H1 (cell line): Measurements from ENCODE around the gene ZNF184. TPM values are rescaled to one million over a fixed set of nuclear protein-coding genes. Genes with fewer than 3 reads are reported as not detected.
A peak's percentile ranks its signal among the peaks of the same experiment; 100 is the strongest.

Source experiments
- CTCF ChIA-PET: fragments of 300-600 bp; sonication (Branson Sonifier 250); formaldehyde crosslinking; loops from one replicate; lab custom pipeline; 2021; ENCODE audit not compliant: partially characterized antibody; lab: Charles Lee
- POLR2A ChIA-PET: fragments of 300-600 bp; sonication (Branson Sonifier 250); formaldehyde crosslinking; loops from one replicate; lab custom pipeline; 2021; ENCODE audit warnings: inconsistent platforms; ENCODE audit not compliant: partially characterized antibody; lab: Charles Lee
- DNase-seq, 2 experiments: peaks; one replicate each; pipeline versions ENCODE4 v3.0.0 to v3.0.0-alpha.2; 2010 to 2022; ENCODE audit warnings: low spot score in 2 of 2, low read depth in 1 of 2, mixed read lengths in 1 of 2
- FAIRE-seq: peaks from 2 replicates; lab custom pipeline; 2011; peaks lifted over from hg19 to GRCh38; lab: Jason Lieb, UNC
- H2AFZ ChIP-seq: 2 replicates; pipeline ENCODE4 v1.8.1; 2012; ENCODE audit warnings: low read length, inconsistent platforms
- H2AK5ac ChIP-seq: 2 replicates; pipeline ENCODE4 v1.6.1; 2013; ENCODE audit warnings: low read depth, low read length
- H2BK120ac ChIP-seq: replicated peaks from 2 replicates; pipeline ENCODE3; 2013; ENCODE audit warnings: low read depth, low read length, inconsistent platforms
- H2BK12ac ChIP-seq: 2 replicates; pipeline ENCODE4 v1.6.1; 2013; ENCODE audit warnings: low read depth, low read length
- H2BK15ac ChIP-seq: 2 replicates; pipeline ENCODE4 v1.6.1; 2013; ENCODE audit warnings: low read length
- H2BK20ac ChIP-seq: 2 replicates; pipeline ENCODE4 v1.6.1; 2013; ENCODE audit warnings: low read length
- H2BK5ac ChIP-seq: 2 replicates; pipeline ENCODE4 v1.6.1; 2013; ENCODE audit warnings: low read depth, low read length
- H3K14ac ChIP-seq: 2 replicates; pipeline ENCODE4 v1.6.1; 2013; ENCODE audit warnings: inconsistent platforms; ENCODE audit not compliant: insufficient read length
- H3K18ac ChIP-seq: 2 replicates; pipeline ENCODE4 v1.6.1; 2013; ENCODE audit warnings: low read length; ENCODE audit errors: extremely low read depth
- H3K23ac ChIP-seq: 2 replicates; pipeline ENCODE4 v1.6.1; 2013; ENCODE audit warnings: inconsistent platforms; ENCODE audit not compliant: insufficient read length
- H3K23me2 ChIP-seq: 2 replicates; pipeline ENCODE4 v1.6.1; 2013; ENCODE audit warnings: low read depth, low read length
- H3K27ac ChIP-seq: 2 replicates; pipeline ENCODE4 v1.6.1; 2011; ENCODE audit warnings: low read depth, low read length, inconsistent platforms
- H3K27me3 ChIP-seq, 4 experiments: replicated peaks in 1 of 4; 1 replicate in 1 of 4; 2 replicates in 3 of 4; pipeline versions ENCODE4 v1.6.1 to v1.8.1; 2011 to 2013; ENCODE audit warnings: low read length in 3 of 4, mild to moderate bottlenecking in 3 of 4, inconsistent platforms in 2 of 4, mixed read lengths in 2 of 4, moderate library complexity in 1 of 4; ENCODE audit not compliant: control insufficient read depth in 3 of 4, insufficient read depth in 3 of 4; ENCODE audit errors: extremely low read depth in 1 of 4
- H3K36me3 ChIP-seq, 4 experiments: 2 replicates each; pipeline versions ENCODE4 v1.6.1 to v1.8.1; 2011 to 2013; ENCODE audit warnings: mild to moderate bottlenecking in 4 of 4, low read length in 3 of 4, moderate library complexity in 2 of 4, control low read depth in 1 of 4, inconsistent platforms in 1 of 4; ENCODE audit not compliant: insufficient read depth in 4 of 4, control insufficient read depth in 2 of 4
- H3K4ac ChIP-seq: replicated peaks from 2 replicates; pipeline ENCODE3; 2013; ENCODE audit warnings: low read length, low read depth, mixed read lengths, inconsistent platforms; ENCODE audit not compliant: insufficient read length
- H3K4me1 ChIP-seq, 4 experiments: replicated peaks in 1 of 4; 1 replicate in 1 of 4; 2 replicates in 3 of 4; pipeline versions ENCODE4 v1.6.1 to v1.8.1; 2011 to 2013; ENCODE audit warnings: low read length in 3 of 4, inconsistent platforms in 2 of 4, mixed read lengths in 1 of 4; ENCODE audit not compliant: insufficient read depth in 4 of 4, control insufficient read depth in 3 of 4
- H3K4me2 ChIP-seq, 2 experiments: 2 replicates each; pipeline versions ENCODE4 v1.6.1 to v1.8.1; 2011 to 2013; ENCODE audit warnings: low read depth in 2 of 2, low read length in 2 of 2, control low read depth in 1 of 2, inconsistent platforms in 1 of 2, mild to moderate bottlenecking in 1 of 2; ENCODE audit not compliant: insufficient read depth in 1 of 2
- H3K4me3 ChIP-seq, 4 experiments: fragments of 200-600, 300-600 bp in 1 of 4; sonication (generic), shearing (Covaris generic), sonication (Bioruptor Twin) in 1 of 4; 2 replicates each; pipeline versions ENCODE4 v1.5.1 to v1.8.1; 2011 to 2016; ENCODE audit warnings: low read length in 4 of 4, low read depth in 3 of 4, control low read depth in 2 of 4, inconsistent platforms in 2 of 4, mild to moderate bottlenecking in 2 of 4, mixed read lengths in 1 of 4, moderate library complexity in 1 of 4; ENCODE audit not compliant: insufficient read depth in 2 of 4; ENCODE audit errors: extremely low read depth in 1 of 4
- H3K56ac ChIP-seq: replicated peaks from 2 replicates; pipeline ENCODE3; 2013; ENCODE audit warnings: low read depth, mild to moderate bottlenecking, mixed read lengths, low read length, inconsistent platforms; ENCODE audit not compliant: insufficient read length
- H3K79me1 ChIP-seq: 2 replicates; pipeline ENCODE4 v1.6.1; 2013; ENCODE audit warnings: low read depth, low read length, control low read depth
- H3K79me2 ChIP-seq, 2 experiments: 2 replicates each; pipeline versions ENCODE4 v1.6.1 to v1.8.1; 2012 to 2013; ENCODE audit warnings: low read length in 2 of 2, mild to moderate bottlenecking in 2 of 2, inconsistent platforms in 1 of 2; ENCODE audit not compliant: insufficient read depth in 2 of 2, control insufficient read depth in 1 of 2
- H3K9ac ChIP-seq, 4 experiments: replicated peaks in 1 of 4; 1 replicate in 1 of 4; 2 replicates in 3 of 4; pipeline versions ENCODE4 v1.6.1 to v1.8.1; 2011 to 2013; ENCODE audit warnings: low read depth in 3 of 4, low read length in 3 of 4, control low read depth in 2 of 4, mild to moderate bottlenecking in 2 of 4, moderate library complexity in 2 of 4, inconsistent platforms in 1 of 4; ENCODE audit errors: extremely low read depth in 1 of 4
- H3K9me3 ChIP-seq, 2 experiments: 2 replicates each; pipeline versions ENCODE4 v1.6.1 to v1.8.1; 2012 to 2013; ENCODE audit warnings: mild to moderate bottlenecking in 2 of 2, moderate library complexity in 2 of 2, control low read depth in 1 of 2, inconsistent platforms in 1 of 2, low read depth in 1 of 2, low read length in 1 of 2, mixed read lengths in 1 of 2; ENCODE audit not compliant: insufficient read depth in 2 of 2
- H4K20me1 ChIP-seq, 2 experiments: replicated peaks in 1 of 2; 2 replicates each; pipeline versions ENCODE3 to v1.8.1; 2011 to 2013; ENCODE audit warnings: inconsistent platforms in 2 of 2, low read length in 2 of 2, mild to moderate bottlenecking in 1 of 2; ENCODE audit not compliant: insufficient read depth in 2 of 2, control insufficient read depth in 1 of 2
- H4K5ac ChIP-seq: 2 replicates; pipeline ENCODE4 v1.6.1; 2013; ENCODE audit warnings: low read length, low read depth, mixed read lengths, inconsistent platforms; ENCODE audit not compliant: insufficient read length
- H4K8ac ChIP-seq: 2 replicates; pipeline ENCODE4 v1.8.0; 2013; ENCODE audit warnings: mild to moderate bottlenecking, moderate library complexity, low read length, inconsistent platforms; ENCODE audit not compliant: insufficient read depth; ENCODE audit errors: extremely low read depth
- H4K91ac ChIP-seq: replicated peaks from 2 replicates; pipeline ENCODE3; 2013; ENCODE audit warnings: low read length, mixed read lengths, inconsistent platforms; ENCODE audit not compliant: insufficient read length
- ASH2L ChIP-seq: fragments of 200-600, 300-600 bp; sonication (generic); IDR thresholded peaks from one replicate; pipeline ENCODE4 v1.7.1; 2017; ENCODE audit warnings: low read length
- CTBP2 ChIP-seq: IDR thresholded peaks from 2 replicates; pipeline ENCODE4 v1.7.0; 2011; ENCODE audit warnings: borderline replicate concordance, mild to moderate bottlenecking, moderate library complexity, mixed read lengths, low read length; ENCODE audit not compliant: insufficient read depth, insufficient read length
- HDAC2 ChIP-seq, 2 experiments: fragments of 300-600 bp in 1 of 2; sonication (generic) in 1 of 2; IDR thresholded peaks; 2 replicates each; pipeline ENCODE4 v1.6.1; 2011 to 2012; ENCODE audit warnings: low read depth in 2 of 2, low read length in 2 of 2, mild to moderate bottlenecking in 2 of 2, moderate library complexity in 2 of 2, borderline replicate concordance in 1 of 2, inconsistent platforms in 1 of 2
- KDM1A ChIP-seq: fragments of 200-600, 300-600 bp; sonication (generic); IDR thresholded peaks from 2 replicates; pipeline ENCODE4 v1.7.1; 2016; ENCODE audit warnings: mild to moderate bottlenecking, low read length, borderline replicate concordance
- PHF8 ChIP-seq: fragments of 200-600 bp; sonication (generic); conservative IDR thresholded peaks from 2 replicates; pipeline ENCODE4 v1.7.1; 2012; ENCODE audit warnings: low read depth, mild to moderate bottlenecking, inconsistent platforms, low read length, moderate library complexity
- RAD21 ChIP-seq, 2 experiments: IDR thresholded peaks in 1 of 2; conservative IDR thresholded peaks in 1 of 2; 2 replicates each; pipeline ENCODE4 v1.6.1; 2011; ENCODE audit warnings: low read depth in 2 of 2, low read length in 2 of 2, improper control_type of control experiment in 1 of 2, inconsistent platforms in 1 of 2, mild to moderate bottlenecking in 1 of 2, moderate library complexity in 1 of 2
- SAP30 ChIP-seq: fragments of 300-600 bp; sonication (generic); IDR thresholded peaks from 2 replicates; pipeline ENCODE4 v1.7.1; 2012; ENCODE audit warnings: low read length, moderate library complexity, mild to moderate bottlenecking, inconsistent platforms; ENCODE audit not compliant: insufficient read depth, insufficient replicate concordance
- SIN3A ChIP-seq, 2 experiments: IDR thresholded peaks in 1 of 2; conservative IDR thresholded peaks in 1 of 2; 2 replicates each; pipeline ENCODE4 v1.6.1; 2011 to 2012; ENCODE audit warnings: low read length in 2 of 2, improper control_type of control experiment in 1 of 2, low read depth in 1 of 2, mild to moderate bottlenecking in 1 of 2
- SP4 ChIP-seq: IDR thresholded peaks from 2 replicates; pipeline ENCODE4 v1.6.1; 2012; ENCODE audit warnings: low read length, inconsistent platforms
- SUZ12 ChIP-seq: fragments of 200-600 bp; sonication (generic); IDR thresholded peaks from 2 replicates; pipeline ENCODE4 v1.6.1; 2012; ENCODE audit warnings: mild to moderate bottlenecking, inconsistent platforms, low read length, moderate library complexity, mixed read lengths
- WGBS, 2 experiments: shearing (Covaris generic) in 1 of 2; methylation state at CpG; one replicate each; pipeline versions ENCODE4 v1.1.6 to v1.1.7; 2013 to 2015; ENCODE audit warnings: low lambda C conversion rate in 2 of 2, mixed read lengths in 2 of 2, inconsistent platforms in 1 of 2, low coverage in 1 of 2, missing lambda C conversion rate in 1 of 2; ENCODE audit not compliant: insufficient replicate concordance in 2 of 2, insufficient coverage in 1 of 2, insufficient read length in 1 of 2; ENCODE audit errors: extremely low coverage in 1 of 2, missing lambda C conversion rate in 1 of 2; 5-methylcytosine and 5-hydroxymethylcytosine counted together
- polyA plus RNA-seq, 7 experiments: library from polyadenylated mRNA; depleted of rRNA in 3 of 7; stranded (reverse) in 5 of 7; unstranded in 2 of 7; fragments of >200 nt in 5 of 7; fragments of 200-250 nt in 2 of 7; gene quantifications; 1 replicate in 5 of 7; 2 replicates in 1 of 7; 4 replicates in 1 of 7; pipeline versions ENCODE4 v1.2.1 to v1.2.3, GENCODE V29; 2011 to 2013; ENCODE audit warnings: missing spikeins in 2 of 7, mixed read lengths in 2 of 7
- total RNA-seq: library from RNA; stranded (reverse); fragmentation: NEBNext Ultra II Directional; extraction: Animal tissue kit (Norgen Biotek cat#: 25700); gene quantifications from 2 replicates; pipeline ENCODE4 v1.2.1, GENCODE V29; 2021

ZNF184 gene
- total and polyA plus RNA-seq, 2 of the 8 experiments (the other 6 are each of a cell fraction or from before 2014, with no cell fraction given) = 1.9 to 12.3 TPM

DNA sequence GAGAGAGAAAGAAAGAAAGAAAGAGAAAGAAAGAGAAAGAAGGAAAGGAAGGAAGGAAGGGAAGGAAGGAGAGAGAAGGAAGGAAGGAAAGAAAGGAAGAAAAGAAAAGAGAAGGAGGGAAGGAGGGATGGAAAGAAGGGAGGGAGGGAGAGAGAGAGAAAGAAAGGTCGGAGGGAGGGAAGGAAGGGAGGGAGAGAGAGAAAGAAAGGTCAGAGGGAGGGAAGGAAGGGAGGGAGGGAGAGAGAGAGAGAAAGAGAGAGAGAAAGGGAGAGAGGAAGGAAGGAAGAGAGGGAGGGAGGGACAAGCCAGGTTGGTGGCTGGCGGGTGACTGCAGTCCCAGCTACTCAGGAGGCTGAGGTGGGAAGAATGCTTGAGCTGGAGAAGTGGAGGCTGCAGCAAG lies 27.3 kb upstream of the ZNF184 start:
- H3K79me1 ChIP-seq = no peaks in the 10 kb centered on the region
- peaks cover 1% of the 10 kb centered on the region; the same call in 1 of the 2 replicates for H3K23me2 ChIP-seq
- no peaks in the 10 kb centered on the region for H3K27me3 ChIP-seq
- H4K91ac ChIP-seq = no peak overlapping the region
- 14 to 90% methylated on average over 1 to 2 of the region's 2 CpGs for WGBS, 2 experiments
- POLR2A ChIA-PET = interaction anchor here (0.7 kb wide), 1 partner anchor 121 kb away, joined by 3 read pairs; no protein-coding TSS in a partner anchor
- FAIRE-seq (no peak), DNase-seq (no peak)
- CTCF ChIA-PET = interaction anchor here (0.7 to 1.4 kb wide), 2 partner anchors 18 to 66 kb away, joined by 3 read pairs; no protein-coding TSS in a partner anchor
- no peak overlapping the region for H3K27ac ChIP-seq
- peak overlapping the region; percentile 47 to 53 for H3K4me2 ChIP-seq
- no peak overlapping the region for H3K4ac ChIP-seq
- no peak overlapping the region for H3K14ac ChIP-seq
- no peak overlapping the region for H2AK5ac ChIP-seq
- H3K36me3 ChIP-seq = no peaks in the 10 kb centered on the region; a peak in 1 of 8 replicates
- H4K20me1 ChIP-seq = no peaks in the 10 kb centered on the region
- H3K4me3 ChIP-seq = peak overlapping the region; percentile 18 to 51 (median 28); a peak in 4 of 8 replicates
- H2BK15ac ChIP-seq = 0 out of 2 replicates have a peak overlapping the region, but pooled peaks have one; percentile 37
- H4K5ac ChIP-seq = no peak overlapping the region
- H2BK20ac ChIP-seq = no peak overlapping the region
- H3K9me3 ChIP-seq = no peaks in the 10 kb centered on the region
- no peak overlapping the region for H2BK120ac ChIP-seq
- H2BK12ac ChIP-seq = no peak overlapping the region; the same call in 1 of the 2 replicates
- H3K4me1 ChIP-seq = no peaks in the 10 kb centered on the region
- no peak overlapping the region for H2BK5ac ChIP-seq
- H3K79me2 ChIP-seq = no peaks in the 10 kb centered on the region
- H4K8ac ChIP-seq = no peak overlapping the region; the same call in 1 of the 2 replicates
- no peak overlapping the region for H3K56ac ChIP-seq
- H3K9ac ChIP-seq = no peak overlapping the region
- H3K18ac ChIP-seq = no peak overlapping the region
- no peak overlapping the region for H3K23ac ChIP-seq
- 0 out of 2 replicates have a peak overlapping the region, but pooled peaks have one; percentile 59 for H2AFZ ChIP-seq
- TF ChIP-seq SUZ12 (peak; percentile 39; the same call in 1 of the 2 replicates), SP4 (no peak), RAD21 (IDR thresholded peaks at IDR 0.05 in 1 of 2, conservative IDR thresholded peaks at IDR 0.05 in 1 of 2; ENCODE audit: low read depth in 2 of 2, low read length in 2 of 2) (no peak), ASH2L (peak; percentile 49), PHF8 (no peak), KDM1A (peak; percentile 46; the same call in 1 of the 2 replicates), SAP30 (no peak), HDAC2 (IDR thresholded peaks at IDR 0.05; ENCODE audit: borderline replicate concordance in 1 of 2, low read depth in 2 of 2, low read length in 2 of 2) (0 out of 4 replicates have a peak, but pooled peaks of 1 of the 2 experiments have one; percentile 29), SIN3A (conservative IDR thresholded peaks at IDR 0.05 in 1 of 2, IDR thresholded peaks at IDR 0.05 in 1 of 2; ENCODE audit: low read depth in 1 of 2, low read length in 2 of 2) (0 out of 4 replicates have a peak, but pooled peaks of 1 of the 2 experiments have one; percentile 37), CTBP2 (peak; percentile 90)
